Neutrophil (primary cell): ENCODE data around the gene RAN.

ENCODE experiments used
- H3K27ac ChIP-seq: fragments of 200-600 bp; sonication (generic); 2 replicates; pipeline ENCODE4 v1.5.1; 2016; ENCODE audit warnings: mild to moderate bottlenecking, moderate library complexity
- H3K27me3 ChIP-seq: fragments of 200-600 bp; sonication (generic); 2 replicates; pipeline ENCODE4 v1.6.0; 2016; ENCODE audit warnings: mild to moderate bottlenecking
- H3K36me3 ChIP-seq: fragments of 200-600 bp; sonication (generic); 2 replicates; pipeline ENCODE4 v1.5.1; 2017
- H3K4me1 ChIP-seq, 2 experiments: fragments of 200-600 bp in 1 of 2; sonication (generic) in 1 of 2; 1 replicate in 1 of 2; 2 replicates in 1 of 2; pipeline versions ENCODE4 v1.5.1 to v1.6.1; 2013 to 2016; ENCODE audit warnings: low read depth in 1 of 2, low read length in 1 of 2, mild to moderate bottlenecking in 1 of 2, moderate library complexity in 1 of 2; ENCODE audit not compliant: control insufficient read depth in 1 of 2, insufficient read depth in 1 of 2
- H3K4me3 ChIP-seq, 2 experiments: fragments of 200-600 bp in 1 of 2; sonication (generic) in 1 of 2; 1 replicate in 1 of 2; 2 replicates in 1 of 2; pipeline ENCODE4 v1.5.1; 2013 to 2016; ENCODE audit warnings: low read depth in 1 of 2, low read length in 1 of 2, mild to moderate bottlenecking in 1 of 2, moderate library complexity in 1 of 2
- H3K9me3 ChIP-seq: fragments of 200-600 bp; sonication (generic); 2 replicates; pipeline ENCODE4 v1.5.1; 2016
- CTCF ChIP-seq: fragments of 200-600 bp; sonication (generic); IDR thresholded peaks from 2 replicates; pipeline ENCODE4 v1.5.1; 2016; ENCODE audit warnings: antibody characterized with exemption

Gene RAN

GRCh38 chr12:130871286-130872178 is at the start of gene RAN:
RAN (plus strand) TSS chr12:130872066; CDS start chr12:130872594, 528 bp downstream.
- Histone ChIP-seq H3K36me3 (peaks cover 22% of the 10 kb centered on the region), H3K27ac (peak within 1 kb of the TSS; percentile 74), H3K4me3 (peak within 1 kb of the TSS; percentile 73 to 74), H3K27me3 (peaks cover 5% of the 10 kb centered on the region), H3K9me3 (no peaks in the 10 kb centered on the region), H3K4me1 (peaks cover 23 to 25% of the 10 kb centered on the region in 2 experiments)
- no peak for TF ChIP-seq CTCF

GRCh38 chr12:130825771-130826150 is 46.1 kb upstream of the RAN start:
- Histone ChIP-seq H3K4me3 (no peak overlapping the region), H3K4me1 (peaks cover 8 to 11% of the 10 kb centered on the region in 2 experiments), H3K36me3 (no peaks in the 10 kb centered on the region), H3K27ac (no peak overlapping the region), H3K9me3 (no peaks in the 10 kb centered on the region), H3K27me3 (no peaks in the 10 kb centered on the region)
- TF ChIP-seq CTCF: no peak

GRCh38 chr12:130826151-130826801 is 45.6 kb upstream of the RAN start:
- H3K4me3 ChIP-seq: no peak overlapping the region
- no peaks in the 10 kb centered on the region for H3K9me3 ChIP-seq
- H3K27ac ChIP-seq: no peak overlapping the region
- no peaks in the 10 kb centered on the region for H3K36me3 ChIP-seq
- H3K4me1 ChIP-seq: peaks cover 4 to 8% of the 10 kb centered on the region in 2 experiments
- H3K27me3 ChIP-seq: no peaks in the 10 kb centered on the region
- TF ChIP-seq CTCF: peak; percentile 54

GRCh38 chr12:130827432-130827831 is 44.4 kb upstream of the RAN start:
- no peaks in the 10 kb centered on the region for H3K4me1 ChIP-seq
- no peak for TF ChIP-seq CTCF
- H3K4me3 ChIP-seq: no peak overlapping the region
- H3K27me3 ChIP-seq: no peaks in the 10 kb centered on the region
- H3K36me3 ChIP-seq: no peaks in the 10 kb centered on the region
- H3K27ac ChIP-seq: no peak overlapping the region
- no peaks in the 10 kb centered on the region for H3K9me3 ChIP-seq

GRCh38 chr12:130828895-130829294 is 43.0 kb upstream of the RAN start:
- H3K9me3 ChIP-seq: no peaks in the 10 kb centered on the region
- no peaks in the 10 kb centered on the region for H3K36me3 ChIP-seq
- no peaks in the 10 kb centered on the region for H3K4me1 ChIP-seq
- no peak overlapping the region for H3K27ac ChIP-seq
- no peak for TF ChIP-seq CTCF
- no peak overlapping the region for H3K4me3 ChIP-seq
- H3K27me3 ChIP-seq: peaks cover 4% of the 10 kb centered on the region
